ENCODE data around the gene ITGBL1.
A peak's percentile ranks its signal among the peaks of the same experiment; 100 is the strongest.

The ITGBL1 gene, protein sequence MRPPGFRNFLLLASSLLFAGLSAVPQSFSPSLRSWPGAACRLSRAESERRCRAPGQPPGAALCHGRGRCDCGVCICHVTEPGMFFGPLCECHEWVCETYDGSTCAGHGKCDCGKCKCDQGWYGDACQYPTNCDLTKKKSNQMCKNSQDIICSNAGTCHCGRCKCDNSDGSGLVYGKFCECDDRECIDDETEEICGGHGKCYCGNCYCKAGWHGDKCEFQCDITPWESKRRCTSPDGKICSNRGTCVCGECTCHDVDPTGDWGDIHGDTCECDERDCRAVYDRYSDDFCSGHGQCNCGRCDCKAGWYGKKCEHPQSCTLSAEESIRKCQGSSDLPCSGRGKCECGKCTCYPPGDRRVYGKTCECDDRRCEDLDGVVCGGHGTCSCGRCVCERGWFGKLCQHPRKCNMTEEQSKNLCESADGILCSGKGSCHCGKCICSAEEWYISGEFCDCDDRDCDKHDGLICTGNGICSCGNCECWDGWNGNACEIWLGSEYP

DNA sequence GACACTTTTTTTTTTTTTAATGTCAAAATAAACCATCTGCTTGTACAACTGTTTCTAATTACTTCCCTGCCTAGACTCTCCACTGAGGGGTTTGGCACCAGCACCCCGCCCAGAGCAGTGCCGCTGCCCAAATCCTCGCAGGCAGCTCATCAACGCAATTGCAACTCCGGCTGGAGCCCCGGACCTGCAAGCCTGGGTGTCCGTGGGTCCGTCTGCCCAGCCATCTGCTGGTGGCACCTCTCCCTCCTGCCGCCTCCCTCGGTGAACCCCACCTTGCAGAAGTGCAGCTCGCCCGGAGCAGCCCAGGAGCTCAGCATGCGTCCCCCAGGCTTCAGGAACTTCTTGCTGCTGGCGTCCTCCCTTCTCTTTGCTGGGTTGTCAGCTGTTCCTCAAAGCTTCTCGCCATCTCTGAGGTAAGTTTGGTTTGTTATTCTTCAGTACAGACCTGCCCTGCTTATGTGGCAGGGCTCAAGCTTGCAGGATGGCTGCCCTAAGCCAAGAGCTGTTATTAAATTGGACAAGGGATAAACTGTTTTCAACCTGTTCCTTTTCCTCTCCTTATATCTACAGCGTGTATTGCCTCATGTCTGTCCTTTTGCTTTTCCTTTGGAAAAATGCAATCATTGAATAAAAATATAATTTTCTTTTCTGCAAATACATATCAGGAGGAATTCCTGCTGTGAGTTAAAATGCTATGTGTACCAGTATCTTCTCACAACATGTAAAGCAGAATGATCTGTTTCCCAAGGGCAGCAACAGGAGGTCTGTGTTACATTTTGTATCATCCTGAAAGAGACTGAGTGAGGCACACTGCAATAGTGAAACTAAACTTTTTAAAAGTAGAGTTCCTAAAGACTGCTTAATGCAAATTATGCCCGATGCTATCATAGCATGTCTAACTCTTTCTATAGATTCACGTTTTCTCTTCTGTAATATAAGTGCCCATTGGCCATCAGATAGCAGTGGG is at the start of gene ITGBL1:
Gene ITGBL1 (plus strand): TSS at position 157 of the 967 bp plus-strand sequence. CDS start 159 bp downstream, at position 316.
- Histone ChIP-seq H2AFZ (ENCODE audit: low read length) (peak within 1 kb of the TSS; percentile 88), H3K9me2 (replicated peaks; ENCODE audit: insufficient read depth, low read length) (no peaks in the 10 kb centered on the region), H3K36me3 (replicated peaks; ENCODE audit: insufficient read depth, low read length) (no peaks in the 10 kb centered on the region), H3K4me3 (ENCODE audit: low read length) (peak within 1 kb of the TSS; percentile 80), H3K27me3 (replicated peaks; ENCODE audit: insufficient read depth, low read length) (no peaks in the 10 kb centered on the region), H3K4me2 (ENCODE audit: low read depth, low read length) (peak within 1 kb of the TSS; percentile 83; the same call in 1 of the 2 replicates), H3F3A (ENCODE audit: insufficient read depth, low read length) (peaks cover 3% of the 10 kb centered on the region; the same call in 1 of the 2 replicates), H3K9me3 (replicated peaks; ENCODE audit: insufficient read depth, low read length) (no peaks in the 10 kb centered on the region), H3K9ac (ENCODE audit: low read length) (peak within 1 kb of the TSS; percentile 55; the same call in 1 of the 2 replicates), H3K4me1 (ENCODE audit: low read length) (no peaks in the 10 kb centered on the region), H4K20me1 (ENCODE audit: insufficient read depth, low read length) (no peaks in the 10 kb centered on the region), H3K27ac (ENCODE audit: low read length) (peak within 1 kb of the TSS; percentile 43; the same call in 1 of the 2 replicates), H3K79me2 (ENCODE audit: low read length) (no peaks in the 10 kb centered on the region)
- TF ChIP-seq, protein P1, sequence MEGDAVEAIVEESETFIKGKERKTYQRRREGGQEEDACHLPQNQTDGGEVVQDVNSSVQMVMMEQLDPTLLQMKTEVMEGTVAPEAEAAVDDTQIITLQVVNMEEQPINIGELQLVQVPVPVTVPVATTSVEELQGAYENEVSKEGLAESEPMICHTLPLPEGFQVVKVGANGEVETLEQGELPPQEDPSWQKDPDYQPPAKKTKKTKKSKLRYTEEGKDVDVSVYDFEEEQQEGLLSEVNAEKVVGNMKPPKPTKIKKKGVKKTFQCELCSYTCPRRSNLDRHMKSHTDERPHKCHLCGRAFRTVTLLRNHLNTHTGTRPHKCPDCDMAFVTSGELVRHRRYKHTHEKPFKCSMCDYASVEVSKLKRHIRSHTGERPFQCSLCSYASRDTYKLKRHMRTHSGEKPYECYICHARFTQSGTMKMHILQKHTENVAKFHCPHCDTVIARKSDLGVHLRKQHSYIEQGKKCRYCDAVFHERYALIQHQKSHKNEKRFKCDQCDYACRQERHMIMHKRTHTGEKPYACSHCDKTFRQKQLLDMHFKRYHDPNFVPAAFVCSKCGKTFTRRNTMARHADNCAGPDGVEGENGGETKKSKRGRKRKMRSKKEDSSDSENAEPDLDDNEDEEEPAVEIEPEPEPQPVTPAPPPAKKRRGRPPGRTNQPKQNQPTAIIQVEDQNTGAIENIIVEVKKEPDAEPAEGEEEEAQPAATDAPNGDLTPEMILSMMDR (IDR thresholded peaks at IDR 0.05; ENCODE audit: low read length) = no peak
- TF ChIP-seq EZH2phosphoT487 (IDR thresholded peaks at IDR 0.05; ENCODE audit: low read length) = no peak
- no peak for TF ChIP-seq EZH2 (optimal IDR thresholded peaks at IDR 0.05; ENCODE audit: low read depth, low read length)
- DNase-seq = peak; percentile 50

DNA sequence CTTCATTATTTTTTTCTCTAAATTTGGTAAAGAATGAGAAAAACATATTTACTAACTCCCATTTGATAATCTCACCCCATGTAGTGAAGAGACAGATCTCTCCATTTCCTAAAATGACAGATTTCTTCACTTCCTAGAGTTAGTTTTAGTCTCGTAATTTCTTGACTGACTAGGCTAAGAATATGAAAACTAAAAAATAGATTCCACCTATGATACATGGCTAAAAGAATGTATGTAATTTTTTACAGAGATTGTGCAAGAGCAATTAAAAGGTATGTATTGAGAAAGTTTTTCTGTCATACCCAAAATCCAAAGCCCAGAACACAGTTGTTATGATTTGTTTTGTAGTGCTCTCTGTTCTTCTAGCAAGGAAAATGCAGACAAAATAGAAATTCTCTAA is 45.7 kb upstream of the ITGBL1 start:
- no peak overlapping the region for H3K27ac ChIP-seq (ENCODE audit: low read length)
- no peaks in the 10 kb centered on the region for H4K20me1 ChIP-seq (ENCODE audit: insufficient read depth, low read length)
- no peaks in the 10 kb centered on the region for H3K36me3 ChIP-seq (replicated peaks; ENCODE audit: insufficient read depth, low read length)
- H3K9me2 ChIP-seq (replicated peaks; ENCODE audit: insufficient read depth, low read length) = no peaks in the 10 kb centered on the region
- DNase-seq = no peak
- no peaks in the 10 kb centered on the region for H3F3A ChIP-seq (ENCODE audit: insufficient read depth, low read length)
- no peaks in the 10 kb centered on the region for H3K9me3 ChIP-seq (replicated peaks; ENCODE audit: insufficient read depth, low read length)
- no peaks in the 10 kb centered on the region for H3K27me3 ChIP-seq (replicated peaks; ENCODE audit: insufficient read depth, low read length)
- H3K4me3 ChIP-seq (ENCODE audit: low read length) = no peak overlapping the region
- no peaks in the 10 kb centered on the region for H3K4me1 ChIP-seq (ENCODE audit: low read length)
- no peak overlapping the region for H2AFZ ChIP-seq (ENCODE audit: low read length)
- no peaks in the 10 kb centered on the region for H3K79me2 ChIP-seq (ENCODE audit: low read length)
- TF ChIP-seq, protein P1 (IDR thresholded peaks at IDR 0.05; ENCODE audit: low read length) = no peak
- TF ChIP-seq EZH2phosphoT487 (IDR thresholded peaks at IDR 0.05; ENCODE audit: low read length) (no peak), EZH2 (optimal IDR thresholded peaks at IDR 0.05; ENCODE audit: low read depth, low read length) (no peak)
- no peak overlapping the region for H3K4me2 ChIP-seq (ENCODE audit: low read depth, low read length)
- H3K9ac ChIP-seq (ENCODE audit: low read length) = no peak overlapping the region

DNA sequence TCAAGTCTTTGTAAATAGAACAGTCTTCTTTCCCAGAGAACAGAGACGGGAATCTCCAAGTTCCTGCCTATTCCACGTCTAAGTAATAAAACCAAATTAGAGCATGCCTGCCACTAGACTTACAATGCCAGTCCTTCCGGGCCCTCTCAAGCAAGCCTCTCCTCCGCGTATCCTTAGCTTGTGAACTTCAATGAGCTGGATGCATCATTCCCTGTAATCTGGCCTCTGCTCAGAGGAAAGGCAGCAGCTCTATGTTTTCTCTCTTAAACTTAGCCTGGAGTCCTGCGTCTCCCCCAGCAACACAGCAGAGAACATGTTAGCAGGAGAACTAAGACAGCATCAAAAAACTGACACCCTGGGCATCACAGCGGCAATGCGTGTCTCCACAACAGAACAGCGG is 44.3 kb upstream of the ITGBL1 start:
- H3K9ac ChIP-seq (ENCODE audit: low read length) = no peak overlapping the region

More for the DNA sequence above, 44.3 kb upstream of the ITGBL1 start:
- no peak for DNase-seq
- no peaks in the 10 kb centered on the region for H3K9me2 ChIP-seq (replicated peaks; ENCODE audit: insufficient read depth, low read length)
- H3K4me2 ChIP-seq (ENCODE audit: low read depth, low read length) = no peak overlapping the region
- TF ChIP-seq, protein P1 (IDR thresholded peaks at IDR 0.05; ENCODE audit: low read length) = no peak
- H3K9me3 ChIP-seq (replicated peaks; ENCODE audit: insufficient read depth, low read length) = no peaks in the 10 kb centered on the region
- no peaks in the 10 kb centered on the region for H3K27me3 ChIP-seq (replicated peaks; ENCODE audit: insufficient read depth, low read length)
- no peak overlapping the region for H3K4me3 ChIP-seq (ENCODE audit: low read length)
- H3K79me2 ChIP-seq (ENCODE audit: low read length) = no peaks in the 10 kb centered on the region
- H3K36me3 ChIP-seq (replicated peaks; ENCODE audit: insufficient read depth, low read length) = no peaks in the 10 kb centered on the region
- no peak overlapping the region for H2AFZ ChIP-seq (ENCODE audit: low read length)
- no peaks in the 10 kb centered on the region for H4K20me1 ChIP-seq (ENCODE audit: insufficient read depth, low read length)
- no peaks in the 10 kb centered on the region for H3F3A ChIP-seq (ENCODE audit: insufficient read depth, low read length)
- H3K4me1 ChIP-seq (ENCODE audit: low read length) = no peaks in the 10 kb centered on the region
- no peak overlapping the region for H3K27ac ChIP-seq (ENCODE audit: low read length)

All from MM.1S (cell line).